HepG2 (cell line): ENCODE data around the gene CSHL1. TPM values are rescaled to one million over a fixed set of nuclear protein-coding genes. Genes with fewer than 3 reads are reported as not detected.
A peak's percentile ranks its signal among the peaks of the same experiment; 100 is the strongest.
"Not testable (repeated sequence)": the region's sequence is repeated elsewhere in the genome, so short reads cannot be mapped to it uniquely, and the experiment has no call there.

ENCODE experiments used
- ATAC-seq: fragments of 200-7000 bp; cut with Tn5 transposase; 3 replicates; pipeline ENCODE4 v1.9.1; 2020; ENCODE audit warnings: mild to moderate bottlenecking, moderate library complexity
- BruUV-seq: library from RNA; stranded (reverse); fragments of 400-500 nt; replicated peaks from 2 replicates; lab custom pipeline; 2021; lab: Mats Ljungman, UMichigan
- CTCF ChIA-PET: fragments of 300-600 bp; formaldehyde crosslinking; extraction: SDS; loops from one replicate; lab custom pipeline; 2021; ENCODE audit warnings: low total read pairs, inconsistent platforms, low intra/inter-chr PET ratio; lab: Yijun Ruan, JAX
- POLR2A ChIA-PET: fragments of 350-600 bp; sonication (Branson Sonifier 250); formaldehyde crosslinking; loops from one replicate; lab custom pipeline; 2020; ENCODE audit warnings: antibody characterized with exemption, inconsistent platforms; lab: Yijun Ruan, JAX
- DNase-seq: peaks from one replicate; pipeline ENCODE4 v3.0.0-alpha.2; 2015; ENCODE audit warnings: low spot score
- FAIRE-seq: peaks from 3 replicates; lab custom pipeline; 2011; peaks lifted over from hg19 to GRCh38; lab: Jason Lieb, UNC
- H2AFZ ChIP-seq: one replicate; pipeline ENCODE4 v1.6.1; 2011; ENCODE audit warnings: low read length, inconsistent platforms
- H3K27ac ChIP-seq: fragments of 300-600 bp; 3 replicates; pipeline ENCODE4 v1.8.0; 2011; ENCODE audit warnings: mixed run types, mild to moderate bottlenecking, mixed read lengths, low read length, inconsistent platforms; ENCODE audit not compliant: insufficient read depth; ENCODE audit errors: extremely low read length
- H3K27me3 ChIP-seq, 2 experiments: fragments of 200-600 bp in 1 of 2; 2 replicates in 1 of 2; 3 replicates in 1 of 2; pipeline versions ENCODE4 v1.6.0 to v1.8.0; 2011; ENCODE audit warnings: low read length in 2 of 2, mild to moderate bottlenecking in 2 of 2, moderate library complexity in 2 of 2, inconsistent platforms in 1 of 2; ENCODE audit not compliant: insufficient read depth in 2 of 2, control insufficient read depth in 1 of 2
- H3K36me3 ChIP-seq, 2 experiments: fragments of 200-600 bp in 1 of 2; replicated peaks in 1 of 2; 2 replicates in 1 of 2; 3 replicates in 1 of 2; pipeline versions ENCODE4 v1.5.1 to v1.8.0; 2011; ENCODE audit warnings: low read length in 2 of 2, inconsistent platforms in 1 of 2; ENCODE audit not compliant: insufficient read depth in 2 of 2, control insufficient read depth in 1 of 2
- H3K4me1 ChIP-seq: 2 replicates; pipeline ENCODE4 v1.5.1; 2012; ENCODE audit warnings: low read length, inconsistent platforms; ENCODE audit not compliant: insufficient read depth
- H3K4me2 ChIP-seq: 2 replicates; pipeline ENCODE4 v1.6.0; 2011; ENCODE audit warnings: low read depth, low read length, inconsistent platforms
- H3K4me3 ChIP-seq, 3 experiments: fragments of 200-600 bp in 1 of 3; sonication (generic), shearing (Covaris generic) in 1 of 3; replicated peaks in 1 of 3; 2 replicates each; pipeline ENCODE4 v1.5.1; 2011 to 2016; ENCODE audit warnings: low read length in 3 of 3, inconsistent platforms in 2 of 3, low read depth in 2 of 3, mild to moderate bottlenecking in 2 of 3, control low read depth in 1 of 3, mixed read lengths in 1 of 3; ENCODE audit not compliant: insufficient read depth in 1 of 3
- H3K79me2 ChIP-seq: one replicate; pipeline ENCODE4 v1.6.1; 2011; ENCODE audit warnings: low read length, inconsistent platforms; ENCODE audit not compliant: insufficient read depth
- H3K9ac ChIP-seq: 2 replicates; pipeline ENCODE4 v1.6.0; 2011; ENCODE audit warnings: mild to moderate bottlenecking, low read depth, low read length, inconsistent platforms; ENCODE audit not compliant: insufficient read depth
- H3K9me3 ChIP-seq: 2 replicates; pipeline ENCODE4 v1.5.1; 2012; ENCODE audit warnings: mild to moderate bottlenecking, low read length
- H4K20me1 ChIP-seq: 2 replicates; pipeline ENCODE4 v1.6.0; 2011; ENCODE audit warnings: inconsistent platforms, mild to moderate bottlenecking, low read length, moderate library complexity; ENCODE audit not compliant: insufficient read depth
- ATF4 ChIP-seq, 2 experiments: fragments of 450-650 bp in 1 of 2; sonication (generic) in 1 of 2; formaldehyde crosslinking; IDR thresholded peaks; 2 replicates each; pipeline versions ENCODE4 v1.5.0 to v1.8.0; 2020 to 2022; ENCODE audit warnings: mild to moderate bottlenecking in 1 of 2, missing genetic modification reagents in 1 of 2
- ATF7 ChIP-seq, 2 experiments: fragments of 450-650 bp in 1 of 2; sonication (generic) in 1 of 2; formaldehyde crosslinking in 1 of 2; IDR thresholded peaks; 2 replicates each; pipeline versions ENCODE4 v1.4.0 to v1.6.1; 2016 to 2020; ENCODE audit warnings: antibody characterized with exemption in 1 of 2, mild to moderate bottlenecking in 1 of 2, missing genetic modification reagents in 1 of 2
- CEBPB ChIP-seq: IDR thresholded peaks from 2 replicates; pipeline ENCODE4 v1.6.1; 2011; ENCODE audit warnings: low read depth, low read length, improper control_type of control experiment, borderline replicate concordance
- CEBPG ChIP-seq: IDR thresholded peaks from 2 replicates; pipeline ENCODE4 v1.6.1; 2016
- HDAC1 ChIP-seq: sonication (generic); formaldehyde crosslinking; IDR thresholded peaks from 2 replicates; pipeline ENCODE4 v1.5.1; 2020; ENCODE audit warnings: mild to moderate bottlenecking, missing genetic modification reagents
- NR2C2 ChIP-seq: sonication (generic); formaldehyde crosslinking; IDR thresholded peaks from 2 replicates; pipeline ENCODE4 v1.4.0; 2020; ENCODE audit warnings: missing genetic modification reagents, mild to moderate bottlenecking, moderate library complexity, borderline replicate concordance
- NR2F6 ChIP-seq, 2 experiments: IDR thresholded peaks; 2 replicates each; pipeline ENCODE4 v1.6.1; 2016; ENCODE audit warnings: antibody characterized with exemption in 1 of 2, mild to moderate bottlenecking in 1 of 2
- PHF8 ChIP-seq: sonication (generic); formaldehyde crosslinking; IDR thresholded peaks from 2 replicates; pipeline ENCODE4 v1.5.0; 2020; ENCODE audit warnings: missing genetic modification reagents
- RARA ChIP-seq: IDR thresholded peaks from 2 replicates; pipeline ENCODE4 v1.6.1; 2016; ENCODE audit warnings: missing genetic modification reagents, missing compliant biosample characterization
- RXRA ChIP-seq: sonication (generic); formaldehyde crosslinking; IDR thresholded peaks from 2 replicates; pipeline ENCODE4 v1.5.1; 2020; ENCODE audit warnings: missing genetic modification reagents
- SALL1 ChIP-seq: sonication (generic); formaldehyde crosslinking; IDR thresholded peaks from 2 replicates; pipeline ENCODE4 v1.8.0; 2022; ENCODE audit warnings: mild to moderate bottlenecking, missing genetic modification reagents
- WGBS: methylation state at CpG from one replicate; pipeline ENCODE4 v1.1.6; 2017; ENCODE audit warnings: low lambda C conversion rate; 5-methylcytosine and 5-hydroxymethylcytosine counted together
- in situ Hi-C: cut with HindIII; loops from 2 replicates; pipeline ENCODE4 v1.10.0; 2017; ENCODE audit warnings: low pct_unique_long_range_greater_than_20kb; ENCODE audit not compliant: extremely low pct_ligation_motif_present
- intact Hi-C: fragments of 100-400 bp; cut with micrococcal nuclease; formaldehyde crosslinking; loops from one replicate; pipeline ENCODE4 v1.10.0; 2022; ENCODE audit not compliant: unreplicated experiment
- polyA plus RNA-seq, 8 experiments: library from polyadenylated mRNA; depleted of rRNA in 3 of 8; stranded (reverse) in 7 of 8; unstranded in 1 of 8; fragments of >200 nt; fragmentation: Illumina TruSeq in 4 of 8; extraction: Trizol in 4 of 8; gene quantifications; 2 replicates each; pipeline versions ENCODE4 v1.2.1 to v1.2.3, GENCODE V29; 2011 to 2016; ENCODE audit warnings: low read depth in 4 of 8, missing spikeins in 1 of 8, mixed read lengths in 1 of 8; ENCODE audit not compliant: insufficient read depth in 1 of 8
- total RNA-seq, 5 experiments: library from RNA; depleted of rRNA; stranded (reverse); fragments of >200 nt; fragmentation: Illumina TruSeq; extraction: Trizol; gene quantifications; 2 replicates each; pipeline ENCODE4 v1.2.3, GENCODE V29; 2016; ENCODE audit warnings: low read depth in 1 of 5

The CSHL1 gene
- total and polyA plus RNA-seq, 2 of the 13 experiments (the other 11 are each of a cell fraction or from before 2014, with no cell fraction given): not detected

DNA sequence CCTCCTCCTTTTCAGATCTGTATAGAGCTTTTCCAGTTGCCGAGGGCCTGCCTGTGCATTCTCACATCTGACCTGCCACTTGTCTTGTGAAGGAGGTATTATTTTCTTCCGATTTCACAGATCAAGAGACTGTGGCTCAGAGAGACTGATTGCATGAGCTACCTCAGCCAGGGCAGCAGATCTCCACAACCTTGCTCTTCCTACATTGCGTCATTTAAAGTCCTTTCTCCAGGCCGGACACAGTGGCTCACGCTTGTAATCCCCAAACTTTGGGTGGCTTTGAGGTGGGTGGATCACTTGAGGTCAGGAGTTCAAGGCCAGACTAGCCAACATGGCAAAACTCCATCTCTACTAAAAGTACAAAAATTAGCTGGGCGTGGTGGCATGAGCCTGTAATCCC, 9.0 kb upstream of the CSHL1 start:
- H3K4me1 ChIP-seq: peaks cover 16% of the 10 kb centered on the region
- TF ChIP-seq ATF4 (CRISPR knock-in tag; IDR thresholded peaks at IDR 0.05) (peak in 1 of 2 experiments; percentile 76; a peak in 2 of 4 replicates), NR2C2 (peak; percentile 64), RARA (CRISPR knock-in tag) (peak; percentile 49), SALL1 (CRISPR knock-in tag) (0 out of 2 replicates have a peak, but pooled peaks have one; percentile 12), PHF8 (CRISPR knock-in tag) (0 out of 2 replicates have a peak, but pooled peaks have one; percentile 23), CEBPB (peak; percentile 68; the same call in 1 of the 2 replicates), HDAC1 (CRISPR knock-in tag) (0 out of 2 replicates have a peak, but pooled peaks have one; percentile 29), CEBPG (peak; percentile 77), NR2F6 (IDR thresholded peaks at IDR 0.05) (0 out of 2 replicates have a peak, but pooled peaks have one; percentile 17), NR2F6 (CRISPR knock-in tag; IDR thresholded peaks at IDR 0.05) (peak; percentile 33; the same call in 1 of the 2 replicates), RXRA (CRISPR knock-in tag) (peak; percentile 23; the same call in 1 of the 2 replicates), ATF7 (IDR thresholded peaks at IDR 0.05) (peak; percentile 71)
- not testable (repeated sequence) for TF ChIP-seq ATF7 (CRISPR knock-in tag; IDR thresholded peaks at IDR 0.05)

More for the DNA sequence above, 9.0 kb upstream of the CSHL1 start:
- peaks cover 0 to 26% of the 10 kb centered on the region in 2 experiments; a peak in 3 of 5 replicates for H3K27me3 ChIP-seq
- H3K36me3 ChIP-seq, H3K9me3 ChIP-seq, H4K20me1 ChIP-seq, H2AFZ ChIP-seq, FAIRE-seq, BruUV-seq, H3K79me2 ChIP-seq, H3K4me3 ChIP-seq, H3K4me2 ChIP-seq, H3K27ac ChIP-seq, intact Hi-C loops, H3K9ac ChIP-seq, ATAC-seq: not testable (repeated sequence)
- peak; percentile 33 for DNase-seq
- ChIA-PET POLR2A (interaction anchor here (1.1 to 2.2 kb wide), 3 partner anchors 27 to 225 kb away, joined by 3 to 10 read pairs (median 4); no protein-coding TSS in a partner anchor), CTCF (interaction anchor here (1.3 to 2.6 kb wide), 4 partner anchors 27 to 106 kb away, joined by 9 to 27 read pairs (median 20); no protein-coding TSS in a partner anchor)
- WGBS: 6% methylated on average over 6 of the region's 6 CpGs
- in situ Hi-C loops: loop anchor here (10.0 kb wide), 1 partner anchor 215 kb away; the partner anchor contains the start of gene ERN1
